Middle frontal gyrus (tissue), 1 donor: ENCODE results near the gene ODF2L.
"Not testable (repeated sequence)": the region's sequence is repeated elsewhere in the genome, so short reads cannot be mapped to it uniquely, and the experiment has no call there.

Experiments
- DNase-seq: peaks from one replicate; pipeline ENCODE4 v3.0.0-alpha.2; 2015; ENCODE audit warnings: low spot score; ENCODE audit errors: extremely low spot score

ODF2L gene

GRCh38 chr1:86388777-86389176, 7.3 kb downstream of the ODF2L start:
- DNase-seq = no peak

GRCh38 chr1:86387916-86388627, 8.1 kb downstream of the ODF2L start:
- no peak for DNase-seq

- DNase-seq = no peak
Measured at GRCh38 chr1:86382878-86383277, 13.2 kb downstream of the ODF2L start.

- no peak for DNase-seq
Measured at GRCh38 chr1:86381223-86381622, 14.9 kb downstream of the ODF2L start.

GRCh38 chr1:86380257-86380861, 15.8 kb downstream of the ODF2L start:
- peak; percentile 69 for DNase-seq

- no peak for DNase-seq
Measured at GRCh38 chr1:86378813-86379212, 17.3 kb downstream of the ODF2L start.

GRCh38 chr1:86377341-86377740, 18.8 kb downstream of the ODF2L start:
- DNase-seq = no peak

GRCh38 chr1:86375688-86376087, 20.4 kb downstream of the ODF2L start:
- no peak for DNase-seq

- DNase-seq = no peak
Measured at GRCh38 chr1:86370601-86371022, 25.5 kb downstream of the ODF2L start.

- no peak for DNase-seq
Measured at GRCh38 chr1:86365896-86366295, 30.2 kb downstream of the ODF2L start.

- no peak for DNase-seq
Measured at GRCh38 chr1:86362807-86363206, 33.3 kb downstream of the ODF2L start.

GRCh38 chr1:86357796-86358195, 38.3 kb downstream of the ODF2L start:
- DNase-seq = no peak

GRCh38 chr1:86356247-86356646, 39.9 kb downstream of the ODF2L start:
- DNase-seq = no peak

- DNase-seq = no peak
Measured at GRCh38 chr1:86352086-86352485, 44.0 kb downstream of the ODF2L start.

GRCh38 chr1:86350230-86350629, 45.9 kb downstream of the ODF2L start:
- not testable (repeated sequence) for DNase-seq

GRCh38 chr1:86346388-86346787, 49.7 kb downstream of the ODF2L start:
- no peak for DNase-seq

GRCh38 chr1:86345042-86345441, 51.1 kb downstream of the ODF2L start:
- no peak for DNase-seq

GRCh38 chr1:86339906-86340305, 56.2 kb downstream of the ODF2L start:
- no peak for DNase-seq

- no peak for DNase-seq
Measured at GRCh38 chr1:86339014-86339812, 56.9 kb downstream of the ODF2L start.

GRCh38 chr1:86335916-86336315, 60.2 kb downstream of the ODF2L start:
- DNase-seq = no peak

- no peak for DNase-seq
Measured at GRCh38 chr1:86325264-86325663, 70.9 kb downstream of the ODF2L start.

GRCh38 chr1:86324130-86324822, 71.8 kb downstream of the ODF2L start:
- DNase-seq = no peak
